Measurements from ENCODE around the gene SHC3. TPM values are rescaled to one million over a fixed set of nuclear protein-coding genes. Genes with fewer than 3 reads are reported as not detected.

SHC3 gene
- total RNA-seq, 2 donors from 2014 or later: 5.7 to 6.9 TPM

DNA sequence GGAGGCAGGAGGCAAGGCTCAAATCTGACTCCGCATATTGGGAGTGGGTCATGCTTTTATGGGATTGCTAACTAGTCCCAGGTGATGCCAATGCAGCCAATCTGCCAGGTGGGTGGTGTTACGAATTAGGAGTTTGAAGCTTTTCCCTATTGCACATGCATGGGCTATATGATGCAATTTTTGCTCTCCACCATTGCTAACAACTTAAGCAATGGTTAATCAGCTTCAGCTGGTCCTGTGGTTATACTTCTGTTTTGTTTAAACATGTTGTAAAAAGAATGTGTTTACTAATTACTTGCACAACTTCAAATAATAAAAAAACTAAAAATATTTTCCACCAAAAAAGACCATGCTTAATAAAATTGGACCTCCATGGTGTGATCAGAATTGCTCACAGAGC lies 55.7 kb downstream of the SHC3 start:
- 78 to 85% methylated on average over 2 of the region's 2 CpGs for WGBS, 2 donors
- intact Hi-C loops (cut with DNase I): no loop called here
- DNase-seq (no peak), ATAC-seq (no peak)
- no peak overlapping the region for H3K4me3 ChIP-seq
- no peaks in the 10 kb centered on the region for H3K9me3 ChIP-seq
- TF ChIP-seq POLR2A (IDR thresholded peaks at IDR 0.05): no peak
- TF ChIP-seq, protein P1, sequence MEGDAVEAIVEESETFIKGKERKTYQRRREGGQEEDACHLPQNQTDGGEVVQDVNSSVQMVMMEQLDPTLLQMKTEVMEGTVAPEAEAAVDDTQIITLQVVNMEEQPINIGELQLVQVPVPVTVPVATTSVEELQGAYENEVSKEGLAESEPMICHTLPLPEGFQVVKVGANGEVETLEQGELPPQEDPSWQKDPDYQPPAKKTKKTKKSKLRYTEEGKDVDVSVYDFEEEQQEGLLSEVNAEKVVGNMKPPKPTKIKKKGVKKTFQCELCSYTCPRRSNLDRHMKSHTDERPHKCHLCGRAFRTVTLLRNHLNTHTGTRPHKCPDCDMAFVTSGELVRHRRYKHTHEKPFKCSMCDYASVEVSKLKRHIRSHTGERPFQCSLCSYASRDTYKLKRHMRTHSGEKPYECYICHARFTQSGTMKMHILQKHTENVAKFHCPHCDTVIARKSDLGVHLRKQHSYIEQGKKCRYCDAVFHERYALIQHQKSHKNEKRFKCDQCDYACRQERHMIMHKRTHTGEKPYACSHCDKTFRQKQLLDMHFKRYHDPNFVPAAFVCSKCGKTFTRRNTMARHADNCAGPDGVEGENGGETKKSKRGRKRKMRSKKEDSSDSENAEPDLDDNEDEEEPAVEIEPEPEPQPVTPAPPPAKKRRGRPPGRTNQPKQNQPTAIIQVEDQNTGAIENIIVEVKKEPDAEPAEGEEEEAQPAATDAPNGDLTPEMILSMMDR (IDR thresholded peaks at IDR 0.05): no peak
- H3K27ac ChIP-seq: no peak overlapping the region
- no peaks in the 10 kb centered on the region for H3K36me3 ChIP-seq (replicated peaks in 1 of 2; ENCODE audit: insufficient read depth in 1 of 2, low read depth in 2 of 2)
- H3K4me1 ChIP-seq: no peaks in the 10 kb centered on the region
- H3K27me3 ChIP-seq: no peaks in the 10 kb centered on the region

GRCh38 chr9:89120704-89121103 lies 57.9 kb downstream of the SHC3 start:
- Histone ChIP-seq H3K4me1 (no peaks in the 10 kb centered on the region), H3K27ac (no peak overlapping the region), H3K9me3 (no peaks in the 10 kb centered on the region), H3K27me3 (no peaks in the 10 kb centered on the region), H3K36me3 (replicated peaks in 1 of 2; ENCODE audit: insufficient read depth in 1 of 2, low read depth in 2 of 2) (no peaks in the 10 kb centered on the region), H3K4me3 (no peak overlapping the region)
- ATAC-seq: no peak
- DNase-seq: no peak
- 87 to 90% methylated on average over 3 of the region's 3 CpGs for WGBS, 2 donors
- intact Hi-C loops (cut with DNase I): no loop called here
- no peak for TF ChIP-seq POLR2A (IDR thresholded peaks at IDR 0.05)
- TF ChIP-seq, protein P1 (IDR thresholded peaks at IDR 0.05): no peak

DNA sequence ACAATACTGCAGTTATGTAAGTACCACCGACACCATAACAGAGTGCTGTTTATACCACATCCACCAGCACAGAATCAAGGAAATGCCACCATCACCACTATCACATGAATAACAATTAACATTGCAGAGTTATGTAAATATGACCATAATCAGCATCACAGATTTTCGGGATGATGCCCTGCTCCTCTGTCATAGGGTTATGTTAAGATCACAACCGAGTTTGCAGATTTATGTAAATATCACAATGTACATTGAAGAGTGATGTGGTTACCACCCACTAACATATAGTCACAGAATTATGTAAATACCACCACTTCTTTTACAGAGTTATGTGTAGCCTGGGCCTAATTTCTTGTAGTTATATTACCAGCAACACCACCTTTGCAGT lies 61.8 kb downstream of the SHC3 start:
- Histone ChIP-seq H3K27me3 (no peaks in the 10 kb centered on the region), H3K4me1 (no peaks in the 10 kb centered on the region), H3K4me3 (no peak overlapping the region), H3K9me3 (no peaks in the 10 kb centered on the region), H3K36me3 (replicated peaks in 1 of 2; ENCODE audit: insufficient read depth in 1 of 2, low read depth in 2 of 2) (no peaks in the 10 kb centered on the region), H3K27ac (no peak overlapping the region)
- ATAC-seq (no peak), DNase-seq (no peak)
- intact Hi-C loops (cut with DNase I): no loop called here
- TF ChIP-seq, protein P1 (IDR thresholded peaks at IDR 0.05): no peak
- no peak for TF ChIP-seq POLR2A (IDR thresholded peaks at IDR 0.05)
- WGBS, 2 donors: 73 to 81% methylated on average over 3 of the region's 3 CpGs

DNA sequence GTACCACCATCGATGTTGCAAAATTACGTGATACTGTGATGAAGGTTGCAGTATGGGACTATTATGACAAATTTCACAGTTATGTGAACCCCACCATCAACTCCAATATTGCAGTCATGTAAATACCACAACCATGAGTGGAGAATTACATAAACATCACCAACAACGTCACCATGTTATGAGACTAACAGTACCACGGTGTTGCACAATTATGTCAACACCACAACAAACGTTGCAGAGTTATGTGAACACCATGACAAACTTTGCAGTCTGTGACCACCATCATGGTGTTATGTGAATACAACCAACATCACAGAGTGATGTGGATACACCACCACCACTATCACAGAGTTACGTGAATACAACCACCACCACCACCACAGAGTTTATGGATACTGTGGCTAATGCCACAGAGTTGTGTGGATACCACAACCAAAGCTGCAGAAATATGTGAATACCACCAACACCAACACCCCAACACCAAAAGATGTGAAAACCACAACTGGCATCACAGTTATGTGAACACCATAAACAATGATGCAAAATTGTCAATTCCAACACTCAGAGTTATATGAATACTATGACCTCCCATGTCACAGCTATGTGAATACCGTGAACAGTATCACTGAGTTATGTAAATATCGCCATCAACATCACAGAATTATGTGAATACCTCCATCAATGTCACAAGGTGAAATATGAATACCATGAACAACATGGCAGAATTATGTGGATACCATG lies 62.4 kb downstream of the SHC3 start:
- Histone ChIP-seq H3K9me3 (no peaks in the 10 kb centered on the region), H3K36me3 (replicated peaks in 1 of 2; ENCODE audit: insufficient read depth in 1 of 2, low read depth in 2 of 2) (no peaks in the 10 kb centered on the region), H3K4me1 (no peaks in the 10 kb centered on the region), H3K27me3 (no peaks in the 10 kb centered on the region), H3K27ac (no peak overlapping the region), H3K4me3 (no peak overlapping the region)
- ATAC-seq (no peak), DNase-seq (no peak)
- WGBS, 2 donors: 78 to 82% methylated on average over 8 of the region's 8 CpGs
- intact Hi-C loops (cut with DNase I): no loop called here
- TF ChIP-seq, protein P1 (IDR thresholded peaks at IDR 0.05): no peak
- TF ChIP-seq POLR2A (IDR thresholded peaks at IDR 0.05): no peak

DNA sequence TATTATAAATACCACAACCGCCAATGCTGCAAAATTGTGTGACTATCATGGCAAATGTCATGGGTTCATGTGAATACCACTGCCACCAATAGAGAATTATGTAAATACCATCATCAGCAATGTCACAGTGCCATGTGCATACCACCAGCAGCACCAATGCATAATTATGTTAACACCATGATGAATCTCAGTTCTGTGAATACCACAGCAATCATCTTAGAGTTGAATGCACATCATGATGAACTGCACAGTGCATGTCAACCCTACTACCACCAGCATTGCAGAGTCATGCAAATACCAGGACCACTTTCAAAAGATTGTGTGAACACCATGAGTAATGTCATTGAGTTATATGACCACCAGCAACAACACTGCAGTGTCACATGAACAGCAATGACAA lies 63.2 kb downstream of the SHC3 start:
- WGBS, 2 donors: 93 to 94% methylated on average over 1 of the region's 1 CpG
- Histone ChIP-seq H3K4me3 (no peak overlapping the region), H3K4me1 (no peaks in the 10 kb centered on the region), H3K27me3 (no peaks in the 10 kb centered on the region), H3K36me3 (replicated peaks in 1 of 2; ENCODE audit: insufficient read depth in 1 of 2, low read depth in 2 of 2) (no peaks in the 10 kb centered on the region), H3K9me3 (no peaks in the 10 kb centered on the region), H3K27ac (no peak overlapping the region)
- intact Hi-C loops (cut with DNase I): no loop called here
- TF ChIP-seq POLR2A (IDR thresholded peaks at IDR 0.05): no peak
- TF ChIP-seq, protein P1 (IDR thresholded peaks at IDR 0.05): no peak
- DNase-seq (no peak), ATAC-seq (no peak)

All from body of pancreas (tissue), 4 donors.